Neural cell (in vitro differentiated cells): Measurements from ENCODE around the gene SWAP70. TPM values are rescaled to one million over a fixed set of nuclear protein-coding genes. Genes with fewer than 3 reads are reported as not detected.

Source experiments
- H2AFZ ChIP-seq: fragments of 200-600, 300-800 bp; sonication (generic), shearing (Covaris generic); 2 replicates; pipeline ENCODE4 v1.6.0; 2014; ENCODE audit warnings: low read depth, mild to moderate bottlenecking, antibody characterized with exemption, low read length, moderate library complexity
- H3F3A ChIP-seq: fragments of 200-600 bp; shearing (Covaris generic); 2 replicates; pipeline ENCODE4 v1.6.1; 2016; ENCODE audit warnings: mild to moderate bottlenecking, moderate library complexity, mixed read lengths, antibody characterized with exemption, low read length; ENCODE audit not compliant: insufficient read depth, poor library complexity, severe bottlenecking
- H3K27ac ChIP-seq: fragments of 200-600, 300-800 bp; sonication (generic), shearing (Covaris generic); 2 replicates; pipeline ENCODE4 v1.5.1; 2014; ENCODE audit warnings: mild to moderate bottlenecking, low read length, moderate library complexity
- H3K27me3 ChIP-seq: fragments of 300-800, 200-600 bp; sonication (generic), shearing (Covaris generic); 2 replicates; pipeline ENCODE4 v1.6.0; 2014; ENCODE audit warnings: mild to moderate bottlenecking, low read depth, low read length, moderate library complexity; ENCODE audit not compliant: insufficient read depth
- H3K36me3 ChIP-seq: fragments of 300-800, 200-600 bp; sonication (generic), shearing (Covaris generic); 2 replicates; pipeline ENCODE4 v1.5.1; 2014; ENCODE audit warnings: mild to moderate bottlenecking, antibody characterized with exemption, low read length, moderate library complexity; ENCODE audit not compliant: insufficient read depth
- H3K4me2 ChIP-seq: fragments of 300-800, 200-600 bp; sonication (generic), shearing (Covaris generic); 2 replicates; pipeline ENCODE4 v1.6.0; 2014; ENCODE audit warnings: mild to moderate bottlenecking, low read length
- H3K4me3 ChIP-seq: fragments of 300-800, 200-600 bp; sonication (generic), shearing (Covaris generic); 2 replicates; pipeline ENCODE4 v1.5.1; 2014; ENCODE audit warnings: mild to moderate bottlenecking, low read length, moderate library complexity
- H3K79me2 ChIP-seq: fragments of 200-600 bp; shearing (Covaris generic); replicated peaks from 2 replicates; pipeline ENCODE4 v1.6.0; 2014; ENCODE audit warnings: mild to moderate bottlenecking, low read length, moderate library complexity; ENCODE audit not compliant: insufficient read depth
- H3K9ac ChIP-seq: fragments of 300-800, 200-600 bp; sonication (generic), shearing (Covaris generic); 2 replicates; pipeline ENCODE4 v1.6.1; 2016; ENCODE audit warnings: mild to moderate bottlenecking, low read length, mixed read lengths
- H3K9me2 ChIP-seq: fragments of 200-600 bp; shearing (Covaris generic); 2 replicates; pipeline ENCODE4 v1.6.1; 2016; ENCODE audit warnings: mild to moderate bottlenecking, low read length, mixed read lengths; ENCODE audit not compliant: insufficient read depth
- H3K9me3 ChIP-seq: fragments of 200-600, 300-800 bp; sonication (generic), shearing (Covaris generic); 2 replicates; pipeline ENCODE4 v1.6.1; 2016; ENCODE audit warnings: mild to moderate bottlenecking, mixed run types, low read length, moderate library complexity, mixed read lengths
- H4K20me1 ChIP-seq: fragments of 200-600 bp; shearing (Covaris generic); 2 replicates; pipeline ENCODE4 v1.6.1; 2016; ENCODE audit warnings: mild to moderate bottlenecking, mixed run types; ENCODE audit not compliant: insufficient read depth
- CTCF ChIP-seq: fragments of 450-650 bp; IDR thresholded peaks from 2 replicates; pipeline ENCODE4 v1.5.1; 2014; ENCODE audit warnings: antibody characterized with exemption, mild to moderate bottlenecking, moderate library complexity; ENCODE audit not compliant: poor library complexity, severe bottlenecking
- EP300 ChIP-seq: fragments of 450-650 bp; conservative IDR thresholded peaks from 2 replicates; pipeline ENCODE4 v1.6.1; 2014; ENCODE audit warnings: antibody characterized with exemption, mild to moderate bottlenecking, moderate library complexity; ENCODE audit not compliant: poor library complexity, severe bottlenecking
- EZH2 ChIP-seq: fragments of 200-600, 300-800 bp; shearing (Covaris generic), sonication (generic); IDR thresholded peaks from 2 replicates; pipeline ENCODE4 v1.6.1; 2014; ENCODE audit warnings: antibody characterized with exemption, low read length, borderline replicate concordance, mild to moderate bottlenecking; ENCODE audit not compliant: insufficient read depth, poor library complexity, severe bottlenecking
- MXI1 ChIP-seq: fragments of 450-650 bp; conservative IDR thresholded peaks from 2 replicates; pipeline ENCODE4 v1.6.1; 2014; ENCODE audit warnings: antibody characterized with exemption, mild to moderate bottlenecking; ENCODE audit not compliant: poor library complexity, severe bottlenecking
- POLR2AphosphoS5 ChIP-seq: IDR thresholded peaks from 2 replicates; pipeline ENCODE4 v1.6.1; 2012
- RAD21 ChIP-seq: fragments of 450-650 bp; conservative IDR thresholded peaks from 2 replicates; pipeline ENCODE4 v1.6.1; 2014; ENCODE audit warnings: antibody characterized with exemption, mild to moderate bottlenecking, moderate library complexity
- REST ChIP-seq: IDR thresholded peaks from 2 replicates; pipeline ENCODE4 v1.6.1; 2012; ENCODE audit warnings: borderline replicate concordance
- SMC3 ChIP-seq: fragments of 450-650 bp; conservative IDR thresholded peaks from 2 replicates; pipeline ENCODE4 v1.6.1; 2014; ENCODE audit warnings: antibody characterized with exemption, mild to moderate bottlenecking, moderate library complexity; ENCODE audit not compliant: poor library complexity
- TAF1 ChIP-seq: IDR thresholded peaks from 2 replicates; pipeline ENCODE4 v1.6.1; 2012; ENCODE audit warnings: low read depth
- polyA plus RNA-seq: library from polyadenylated mRNA; depleted of rRNA; stranded (reverse); fragments of >200 nt; gene quantifications from 2 replicates; pipeline ENCODE4 v1.2.3, GENCODE V29; 2014

Gene SWAP70
- polyA plus RNA-seq, 1 donor from 2014 or later, result 1.4 TPM

GRCh38 chr11:9639099-9639498 is 24.8 kb upstream of the SWAP70 start:
- Histone ChIP-seq H3K79me2 (no peaks in the 10 kb centered on the region), H3K4me2 (no peak overlapping the region), H3K27ac (no peak overlapping the region), H3K4me3 (no peak overlapping the region), H3K27me3 (no peaks in the 10 kb centered on the region), H3K9ac (no peak overlapping the region), H3K9me2 (no peaks in the 10 kb centered on the region), H3K9me3 (no peaks in the 10 kb centered on the region), H2AFZ (no peak overlapping the region), H3F3A (no peaks in the 10 kb centered on the region), H4K20me1 (no peaks in the 10 kb centered on the region), H3K36me3 (no peaks in the 10 kb centered on the region)
- TF ChIP-seq SMC3 (no peak), POLR2AphosphoS5 (no peak), RAD21 (no peak), TAF1 (no peak), CTCF (no peak), MXI1 (no peak), EZH2 (no peak), REST (no peak), EP300 (no peak)

- no peak overlapping the region for H3K4me3 ChIP-seq
- no peak overlapping the region for H3K27ac ChIP-seq
- no peaks in the 10 kb centered on the region for H3K9me2 ChIP-seq
- no peaks in the 10 kb centered on the region for H4K20me1 ChIP-seq
- H3K4me2 ChIP-seq, result no peak overlapping the region
- H3F3A ChIP-seq, result no peaks in the 10 kb centered on the region
- no peak for TF ChIP-seq CTCF
- no peak for TF ChIP-seq RAD21
- TF ChIP-seq MXI1, result no peak
- no peak for TF ChIP-seq EP300
- no peak for TF ChIP-seq TAF1
- TF ChIP-seq POLR2AphosphoS5, result no peak
- TF ChIP-seq EZH2, result no peak
- TF ChIP-seq REST, result no peak
- no peak for TF ChIP-seq SMC3
- no peak overlapping the region for H3K9ac ChIP-seq
- no peaks in the 10 kb centered on the region for H3K36me3 ChIP-seq
- H3K79me2 ChIP-seq, result no peaks in the 10 kb centered on the region
- H2AFZ ChIP-seq, result no peak overlapping the region
- no peaks in the 10 kb centered on the region for H3K27me3 ChIP-seq
- no peaks in the 10 kb centered on the region for H3K9me3 ChIP-seq
Observed at GRCh38 chr11:9639985-9640384, 23.9 kb upstream of the SWAP70 start.
